Caco-2 (cell line): Measurements from ENCODE around the gene ZSCAN5A. TPM values are rescaled to one million over a fixed set of nuclear protein-coding genes. Genes with fewer than 3 reads are reported as not detected.
"Not testable (repeated sequence)": the region's sequence is repeated elsewhere in the genome, so short reads cannot be mapped to it uniquely, and the experiment has no call there.

Source experiments
- BruUV-seq: library from RNA; stranded (reverse); fragments of 400-500 nt; replicated peaks from 2 replicates; lab custom pipeline; 2021; lab: Mats Ljungman, UMichigan
- CTCF ChIA-PET: fragments of 300-600 bp; sonication (Branson Sonifier 250); formaldehyde crosslinking; loops from one replicate; lab custom pipeline; 2022; ENCODE audit warnings: antibody characterized with exemption; lab: Charles Lee
- POLR2A ChIA-PET: fragments of 300-600 bp; sonication (Branson Sonifier 250); formaldehyde crosslinking; loops from one replicate; lab custom pipeline; 2022; ENCODE audit warnings: antibody characterized with exemption; lab: Charles Lee
- DNase-seq, 2 experiments: peaks; one replicate each; pipeline versions ENCODE4 v3.0.0 to v3.0.0-alpha.2; 2020 to 2022
- H3K27me3 ChIP-seq: replicated peaks from 2 replicates; pipeline ENCODE4 v1.6.0; 2011; ENCODE audit warnings: low read length; ENCODE audit not compliant: control insufficient read depth, insufficient read depth
- H3K36me3 ChIP-seq: 2 replicates; pipeline ENCODE4 v1.5.1; 2011; ENCODE audit warnings: low read length; ENCODE audit not compliant: control insufficient read depth, insufficient read depth
- H3K4me1 ChIP-seq: fragments of 250-450 bp; sonication (Bioruptor Pico); 2 replicates; pipeline ENCODE4 v1.5.1; 2020; ENCODE audit warnings: mild to moderate bottlenecking
- H3K4me3 ChIP-seq: 2 replicates; pipeline ENCODE4 v1.5.1; 2011; ENCODE audit warnings: low read depth, mild to moderate bottlenecking, control low read depth, low read length
- H3K9me3 ChIP-seq: fragments of 250-450 bp; sonication (Bioruptor Pico); 2 replicates; pipeline ENCODE4 v1.5.1; 2020; ENCODE audit warnings: mild to moderate bottlenecking, moderate library complexity
- H3K27ac Mint-ChIP-seq: one replicate; pipeline ENCODE4 v1.8.0; 2022; ENCODE audit warnings: mixed read lengths; ENCODE audit not compliant: unreplicated experiment
- H3K27me3 Mint-ChIP-seq: one replicate; pipeline ENCODE4 v1.8.0; 2022; ENCODE audit warnings: mixed read lengths; ENCODE audit not compliant: insufficient read depth, unreplicated experiment
- H3K36me3 Mint-ChIP-seq: one replicate; pipeline ENCODE4 v1.8.0; 2022; ENCODE audit warnings: mild to moderate bottlenecking, mixed read lengths; ENCODE audit not compliant: insufficient read depth, unreplicated experiment
- H3K4me1 Mint-ChIP-seq: one replicate; pipeline ENCODE4 v1.8.0; 2022; ENCODE audit warnings: low read depth, mixed read lengths; ENCODE audit not compliant: unreplicated experiment
- H3K4me3 Mint-ChIP-seq: one replicate; pipeline ENCODE4 v1.8.0; 2022; ENCODE audit warnings: mild to moderate bottlenecking, moderate library complexity, mixed read lengths; ENCODE audit not compliant: unreplicated experiment
- H3K9me3 Mint-ChIP-seq: one replicate; pipeline ENCODE4 v1.8.0; 2022; ENCODE audit warnings: mixed read lengths; ENCODE audit not compliant: unreplicated experiment
- intact Hi-C: fragments of 100-400 bp; cut with micrococcal nuclease; formaldehyde crosslinking; loops from one replicate; pipeline ENCODE4 v1.10.0; 2022; ENCODE audit not compliant: unreplicated experiment
- total RNA-seq: library from RNA; stranded (reverse); gene quantifications from 2 replicates; pipeline ENCODE4 v1.2.3, GENCODE V29; 2022
- TF ChIP-seq, protein P1 (sequence below), 2 experiments: fragments of 200-600 bp in 1 of 2; IDR thresholded peaks; 1 replicate in 1 of 2; 2 replicates in 1 of 2; pipeline versions ENCODE4 v1.5.1 to v1.8.0; 2011 to 2022; ENCODE audit warnings: antibody characterized with exemption in 1 of 2, control low read depth in 1 of 2, inconsistent platforms in 1 of 2, low read depth in 1 of 2, low read length in 1 of 2, mild to moderate bottlenecking in 1 of 2, moderate library complexity in 1 of 2; ENCODE audit not compliant: insufficient read depth in 1 of 2, severe bottlenecking in 1 of 2, unreplicated experiment in 1 of 2

The ZSCAN5A gene
- total RNA-seq, 1 experiment from 2014 or later = 11.3 TPM

DNA sequence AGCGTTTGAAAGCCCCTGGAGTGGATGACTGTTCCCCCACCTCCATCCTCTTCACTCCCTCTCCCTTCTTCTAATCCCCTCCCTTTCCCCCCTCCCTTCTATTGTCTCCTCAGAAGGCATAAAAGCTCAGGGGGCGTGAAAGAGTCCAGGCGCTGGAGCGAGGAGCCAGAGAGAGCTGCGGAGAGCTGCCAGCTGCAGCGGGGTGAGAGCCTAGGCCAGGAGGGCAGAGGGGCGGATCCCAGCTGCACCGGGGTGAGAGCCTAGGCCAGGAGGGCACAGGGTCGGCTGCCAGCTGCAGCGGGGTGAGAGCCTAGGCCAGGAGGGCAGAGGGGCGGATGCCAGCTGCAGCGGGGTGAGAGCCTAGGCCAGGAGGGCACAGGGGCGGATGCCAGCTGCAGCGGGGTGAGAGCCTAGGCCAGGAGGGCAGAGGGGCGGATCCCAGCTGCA lies 138.8 kb downstream of the ZSCAN5A start, which contains the start of gene GALP:
GALP (plus strand) TSS at position 148 of the 447 bp plus-strand sequence. CDS start 1,101 bp downstream, outside the sequence.
- H3K4me3 ChIP-seq, H3K9me3 Mint-ChIP-seq, H3K4me3 Mint-ChIP-seq, DNase-seq, H3K9me3 ChIP-seq, H3K4me1 ChIP-seq, H3K36me3 Mint-ChIP-seq, BruUV-seq, H3K27ac Mint-ChIP-seq, H3K4me1 Mint-ChIP-seq, H3K27me3 ChIP-seq, intact Hi-C loops, H3K36me3 ChIP-seq: not testable (repeated sequence)
- H3K27me3 Mint-ChIP-seq = peaks cover 14% of the 10 kb centered on the region
- CTCF ChIA-PET = interaction anchor here (0.6 kb wide), 1 partner anchor 106 kb away, joined by 3 read pairs; no protein-coding TSS in a partner anchor
- POLR2A ChIA-PET = interaction anchor here (0.9 kb wide), 1 partner anchor 547 kb away, joined by 4 read pairs; no protein-coding TSS in a partner anchor

DNA sequence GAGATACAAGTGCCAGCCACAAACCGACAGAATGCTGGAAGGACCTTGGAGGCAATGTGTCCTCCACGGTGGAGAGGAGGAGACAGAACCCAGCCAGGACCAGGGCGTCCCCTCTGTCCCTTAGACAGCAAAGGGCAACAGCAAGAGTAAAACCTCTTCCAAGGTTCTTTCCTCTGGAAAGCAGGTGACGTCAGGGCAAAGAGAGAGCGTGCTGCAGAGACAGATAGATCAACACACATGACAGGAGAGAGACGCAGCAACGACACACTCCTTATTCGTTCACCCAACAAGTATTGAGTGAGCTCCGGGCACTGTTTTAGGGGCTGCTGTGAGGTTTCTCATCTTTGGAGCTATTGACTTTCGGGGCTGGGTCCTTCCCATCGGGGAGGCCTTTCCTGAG lies 140.1 kb downstream of the ZSCAN5A start:
- POLR2A ChIA-PET = no interaction called here
- Histone ChIP-seq H3K4me3 (no peak overlapping the region), H3K36me3 (no peaks in the 10 kb centered on the region), H3K4me1 (no peaks in the 10 kb centered on the region), H3K9me3 (no peaks in the 10 kb centered on the region), H3K27me3 (no peaks in the 10 kb centered on the region)
- Mint-ChIP-seq H3K27me3 (peaks cover 14% of the 10 kb centered on the region), H3K4me1 (peaks cover 5% of the 10 kb centered on the region), H3K4me3 (no peak overlapping the region), H3K9me3 (no peaks in the 10 kb centered on the region), H3K36me3 (no peaks in the 10 kb centered on the region), H3K27ac (no peak overlapping the region)
- no peak for DNase-seq
- intact Hi-C loops = no loop called here
- CTCF ChIA-PET = no interaction called here
- no TSS peak for BruUV-seq
- TF ChIP-seq, protein P1, sequence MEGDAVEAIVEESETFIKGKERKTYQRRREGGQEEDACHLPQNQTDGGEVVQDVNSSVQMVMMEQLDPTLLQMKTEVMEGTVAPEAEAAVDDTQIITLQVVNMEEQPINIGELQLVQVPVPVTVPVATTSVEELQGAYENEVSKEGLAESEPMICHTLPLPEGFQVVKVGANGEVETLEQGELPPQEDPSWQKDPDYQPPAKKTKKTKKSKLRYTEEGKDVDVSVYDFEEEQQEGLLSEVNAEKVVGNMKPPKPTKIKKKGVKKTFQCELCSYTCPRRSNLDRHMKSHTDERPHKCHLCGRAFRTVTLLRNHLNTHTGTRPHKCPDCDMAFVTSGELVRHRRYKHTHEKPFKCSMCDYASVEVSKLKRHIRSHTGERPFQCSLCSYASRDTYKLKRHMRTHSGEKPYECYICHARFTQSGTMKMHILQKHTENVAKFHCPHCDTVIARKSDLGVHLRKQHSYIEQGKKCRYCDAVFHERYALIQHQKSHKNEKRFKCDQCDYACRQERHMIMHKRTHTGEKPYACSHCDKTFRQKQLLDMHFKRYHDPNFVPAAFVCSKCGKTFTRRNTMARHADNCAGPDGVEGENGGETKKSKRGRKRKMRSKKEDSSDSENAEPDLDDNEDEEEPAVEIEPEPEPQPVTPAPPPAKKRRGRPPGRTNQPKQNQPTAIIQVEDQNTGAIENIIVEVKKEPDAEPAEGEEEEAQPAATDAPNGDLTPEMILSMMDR (IDR thresholded peaks at IDR 0.05; ENCODE audit: insufficient read depth in 1 of 2, low read depth in 1 of 2, low read length in 1 of 2, severe bottlenecking in 1 of 2, unreplicated experiment in 1 of 2) = no peak

DNA sequence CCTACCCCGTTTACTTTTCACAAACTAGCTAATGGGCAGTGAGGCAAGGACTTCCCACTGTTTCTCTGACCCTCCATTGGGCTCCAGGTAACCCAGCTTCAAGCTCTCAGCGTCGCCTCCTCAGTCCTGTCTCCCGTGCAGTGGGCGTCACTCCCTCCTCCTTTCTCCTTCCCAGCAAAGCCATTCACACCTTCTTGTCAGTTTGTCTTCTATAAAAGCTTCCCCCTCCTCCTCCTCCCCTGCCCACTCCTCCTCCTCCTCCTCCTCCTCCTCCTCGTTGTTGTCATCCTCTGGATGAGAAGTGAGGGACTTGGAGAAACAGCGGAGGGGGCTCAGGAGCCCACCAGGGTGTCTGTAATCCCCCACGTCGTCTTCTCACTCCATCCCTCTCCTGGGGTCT lies 140.6 kb downstream of the ZSCAN5A start:
- no TSS peak for BruUV-seq
- intact Hi-C loops = no loop called here
- H3K27ac Mint-ChIP-seq = no peak overlapping the region

More for the DNA sequence above, 140.6 kb downstream of the ZSCAN5A start:
- ChIA-PET POLR2A (no interaction called here), CTCF (no interaction called here)
- Mint-ChIP-seq H3K36me3 (no peaks in the 10 kb centered on the region), H3K27me3 (peaks cover 14% of the 10 kb centered on the region), H3K4me3 (no peak overlapping the region), H3K4me1 (peaks cover 5% of the 10 kb centered on the region), H3K9me3 (no peaks in the 10 kb centered on the region)
- Histone ChIP-seq H3K4me3 (no peak overlapping the region), H3K9me3 (no peaks in the 10 kb centered on the region), H3K4me1 (no peaks in the 10 kb centered on the region), H3K27me3 (no peaks in the 10 kb centered on the region), H3K36me3 (no peaks in the 10 kb centered on the region)
- no peak for DNase-seq
- TF ChIP-seq, protein P1 (IDR thresholded peaks at IDR 0.05; ENCODE audit: insufficient read depth in 1 of 2, low read depth in 1 of 2, low read length in 1 of 2, severe bottlenecking in 1 of 2, unreplicated experiment in 1 of 2) = no peak

Other genes with a start within 250 kb of the ZSCAN5A start
- gene ZNF787, start 193.5 kb downstream of the ZSCAN5A start, total RNA-seq = 58.1 and 60.0 TPM in 2 replicates
- gene ZNF444, start 173.6 kb downstream of the ZSCAN5A start, total RNA-seq = 92.2 and 95.6 TPM in 2 replicates
- not detected in 2 replicates for gene GALP, start 138.8 kb downstream of the ZSCAN5A start, total RNA-seq
- gene ZSCAN5B, start 117.1 kb downstream of the ZSCAN5A start, total RNA-seq = not detected in 2 replicates
- not detected in 2 replicates for gene ZSCAN5C, start 112.6 kb downstream of the ZSCAN5A start, total RNA-seq
- gene EDDM13, start 42.1 kb downstream of the ZSCAN5A start, total RNA-seq = not detected in 2 replicates
- not detected in 2 replicates for gene ZNF582, start 78.7 kb upstream of the ZSCAN5A start, total RNA-seq
- gene ZNF583, start 89.5 kb upstream of the ZSCAN5A start, total RNA-seq = not detected in 2 replicates
- not detected in 2 replicates for gene ZNF667, start 162.5 kb upstream of the ZSCAN5A start, total RNA-seq
- gene ZNF471, start 193.0 kb upstream of the ZSCAN5A start, total RNA-seq = not detected in 2 replicates
- not detected in 2 replicates for gene ZFP28, start 224.1 kb upstream of the ZSCAN5A start, total RNA-seq